HUES64 (cell line): Measurements from ENCODE around the gene FAM98C.
A peak's percentile ranks its signal among the peaks of the same experiment; 100 is the strongest.

Source experiments
- H3K27ac ChIP-seq: 2 replicates; pipeline ENCODE4 v1.7.0; 2013; ENCODE audit warnings: low read depth, low read length, inconsistent platforms
- H3K27me3 ChIP-seq: 2 replicates; pipeline ENCODE4 v1.6.1; 2013; ENCODE audit warnings: mild to moderate bottlenecking, low read length; ENCODE audit not compliant: insufficient read depth
- H3K36me3 ChIP-seq: 2 replicates; pipeline ENCODE4 v1.6.1; 2013; ENCODE audit warnings: mild to moderate bottlenecking, low read length; ENCODE audit not compliant: insufficient read depth
- H3K4me1 ChIP-seq: 2 replicates; pipeline ENCODE4 v1.6.1; 2013; ENCODE audit warnings: mild to moderate bottlenecking, low read length, moderate library complexity; ENCODE audit not compliant: insufficient read depth
- H3K4me3 ChIP-seq: 2 replicates; pipeline ENCODE4 v1.5.1; 2013; ENCODE audit warnings: mild to moderate bottlenecking, low read length, moderate library complexity
- H3K9ac ChIP-seq: 2 replicates; pipeline ENCODE4 v1.6.1; 2013; ENCODE audit warnings: mild to moderate bottlenecking, low read depth, low read length
- H3K9me3 ChIP-seq: 2 replicates; pipeline ENCODE4 v1.6.1; 2013; ENCODE audit warnings: low read depth, low read length; ENCODE audit not compliant: insufficient read depth
- WGBS: fragments of 150-250, 120-280 bp; methylation state at CpG from one replicate; pipeline ENCODE4 v1.1.7; 2013; ENCODE audit warnings: missing lambda C conversion rate; 5-methylcytosine and 5-hydroxymethylcytosine counted together

The FAM98C gene

DNA sequence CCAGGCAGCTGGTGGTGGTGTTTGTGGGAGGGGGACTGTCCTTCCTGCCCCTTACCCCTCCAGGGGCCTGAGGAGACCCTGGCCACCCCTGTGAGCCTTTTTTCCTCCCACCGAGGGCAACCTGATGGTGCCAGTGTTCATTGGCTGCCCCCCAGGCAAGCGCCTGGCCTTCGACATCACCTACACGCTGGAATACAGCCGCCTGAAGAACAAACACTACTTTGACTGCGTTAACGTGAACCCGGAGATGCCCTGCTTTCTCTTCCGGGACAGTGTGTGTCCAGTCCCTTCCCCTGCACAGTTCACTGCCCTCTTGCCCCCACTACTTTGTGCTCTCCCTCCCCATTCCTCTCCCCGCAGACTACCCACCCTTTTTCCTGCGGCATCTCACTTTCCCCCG, 35.9 kb upstream of the FAM98C start:
- peaks cover 5% of the 10 kb centered on the region for H3K9me3 ChIP-seq
- no peaks in the 10 kb centered on the region for H3K4me1 ChIP-seq
- WGBS = 91% methylated on average over 12 of the region's 12 CpGs
- H3K36me3 ChIP-seq = no peaks in the 10 kb centered on the region
- peaks cover 4% of the 10 kb centered on the region; the same call in 1 of the 2 replicates for H3K27me3 ChIP-seq
- H3K4me3 ChIP-seq = no peak overlapping the region
- H3K27ac ChIP-seq = no peak overlapping the region
- no peak overlapping the region for H3K9ac ChIP-seq

DNA sequence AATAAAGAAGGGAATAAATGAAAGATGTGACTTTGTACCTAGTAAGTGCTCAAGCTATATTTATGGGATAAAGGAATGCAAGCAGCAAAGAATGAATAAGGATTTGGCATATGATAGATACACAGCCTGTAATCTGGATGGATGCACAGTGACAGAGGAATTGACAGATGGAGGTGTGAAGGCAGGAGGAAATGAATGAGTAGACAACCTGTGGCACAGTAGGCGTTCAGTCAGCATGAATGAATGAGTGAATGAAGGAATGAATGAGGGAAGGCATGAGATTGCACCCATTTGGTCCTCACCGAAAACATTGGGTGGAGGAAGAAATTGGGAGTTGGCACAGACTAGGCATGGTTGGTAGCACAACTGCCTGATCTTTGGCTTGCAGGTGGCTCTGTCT, 33.3 kb upstream of the FAM98C start:
- Histone ChIP-seq H3K9me3 (peaks cover 4% of the 10 kb centered on the region), H3K27ac (no peak overlapping the region), H3K4me1 (no peaks in the 10 kb centered on the region), H3K27me3 (peaks cover 4% of the 10 kb centered on the region; the same call in 1 of the 2 replicates), H3K9ac (no peak overlapping the region), H3K4me3 (no peak overlapping the region), H3K36me3 (no peaks in the 10 kb centered on the region)
- 91% methylated on average over 2 of the region's 2 CpGs for WGBS

DNA sequence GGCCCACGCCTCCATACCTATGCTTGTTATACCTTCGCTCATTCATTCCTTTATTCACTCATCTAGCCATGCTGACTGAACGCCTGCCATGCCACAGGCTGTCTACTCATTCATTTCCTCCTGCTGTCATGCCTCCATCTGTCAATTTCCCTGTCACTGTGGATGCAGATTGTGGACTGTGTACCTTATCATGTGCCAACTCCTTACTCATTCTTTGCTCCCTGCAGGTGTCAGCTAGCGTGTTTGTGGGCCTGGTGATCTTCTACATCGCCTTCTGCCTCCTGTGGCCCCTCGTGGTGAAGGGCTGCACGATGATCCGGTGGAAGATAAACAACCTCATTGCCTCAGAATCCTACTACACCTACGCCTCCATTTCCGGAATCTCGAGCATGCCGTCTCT, 32.6 kb upstream of the FAM98C start:
- H3K9me3 ChIP-seq = no peaks in the 10 kb centered on the region
- H3K9ac ChIP-seq = no peak overlapping the region
- H3K4me1 ChIP-seq = peaks cover under 1% of the 10 kb centered on the region; the same call in 1 of the 2 replicates
- H3K4me3 ChIP-seq = no peak overlapping the region
- peaks cover 4% of the 10 kb centered on the region; the same call in 1 of the 2 replicates for H3K27me3 ChIP-seq
- WGBS = 82% methylated on average over 12 of the region's 12 CpGs
- no peak overlapping the region for H3K27ac ChIP-seq
- H3K36me3 ChIP-seq = no peaks in the 10 kb centered on the region

DNA sequence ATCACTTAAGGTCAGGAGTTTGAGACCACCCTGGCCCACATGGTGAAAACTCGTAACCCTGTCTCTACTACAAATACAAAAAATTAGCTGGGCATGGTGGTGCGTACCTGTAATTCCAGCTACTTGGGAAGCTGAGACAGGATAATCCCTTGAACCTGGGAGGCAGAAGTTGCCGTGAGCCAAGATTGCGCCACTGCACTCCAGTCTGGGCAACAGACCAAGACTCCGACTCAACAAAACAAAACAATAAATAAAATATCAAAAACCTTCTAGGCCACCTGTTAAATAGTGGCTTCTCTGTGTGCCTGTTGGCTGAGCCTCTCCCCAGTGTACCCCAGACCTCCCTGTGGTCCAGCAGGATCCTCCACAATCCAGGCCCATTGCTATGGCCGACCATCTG, 31.8 kb upstream of the FAM98C start:
- Histone ChIP-seq H3K27ac (no peak overlapping the region), H3K9ac (no peak overlapping the region), H3K9me3 (no peaks in the 10 kb centered on the region), H3K36me3 (no peaks in the 10 kb centered on the region), H3K4me1 (peaks cover 7% of the 10 kb centered on the region; the same call in 1 of the 2 replicates), H3K4me3 (no peak overlapping the region), H3K27me3 (peaks cover 4% of the 10 kb centered on the region; the same call in 1 of the 2 replicates)
- WGBS = 93% methylated on average over 6 of the region's 6 CpGs

DNA sequence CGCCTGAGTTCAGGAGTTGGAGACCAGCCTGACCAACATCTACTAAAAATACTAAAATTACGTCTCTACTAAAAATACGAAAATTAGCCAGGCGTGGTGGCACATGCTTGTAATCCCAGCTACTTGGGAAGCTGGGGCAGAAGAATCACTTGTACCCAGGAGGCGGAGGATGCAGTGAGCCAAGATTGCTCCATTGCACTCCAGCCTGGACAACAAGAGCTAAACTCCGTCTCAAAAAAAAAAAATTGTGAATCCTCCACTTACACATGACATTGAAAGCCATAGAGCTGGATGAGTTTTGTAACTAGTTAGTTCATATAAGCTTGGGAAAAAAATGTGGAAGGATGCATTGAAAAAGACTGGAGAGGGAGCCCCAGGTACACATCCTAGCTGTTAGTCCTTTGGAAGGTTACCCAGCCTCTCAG, 29.0 kb upstream of the FAM98C start:
- H3K4me3 ChIP-seq = peak overlapping the region; percentile 92
- peaks cover 7% of the 10 kb centered on the region; the same call in 1 of the 2 replicates for H3K4me1 ChIP-seq
- WGBS = 87% methylated on average over 5 of the region's 6 CpGs
- no peak overlapping the region; the same call in 1 of the 2 replicates for H3K27ac ChIP-seq
- H3K9me3 ChIP-seq = no peaks in the 10 kb centered on the region
- peaks cover 16% of the 10 kb centered on the region for H3K36me3 ChIP-seq
- peaks cover 4% of the 10 kb centered on the region; the same call in 1 of the 2 replicates for H3K27me3 ChIP-seq
- H3K9ac ChIP-seq = peak overlapping the region; percentile 12; the same call in 1 of the 2 replicates

DNA sequence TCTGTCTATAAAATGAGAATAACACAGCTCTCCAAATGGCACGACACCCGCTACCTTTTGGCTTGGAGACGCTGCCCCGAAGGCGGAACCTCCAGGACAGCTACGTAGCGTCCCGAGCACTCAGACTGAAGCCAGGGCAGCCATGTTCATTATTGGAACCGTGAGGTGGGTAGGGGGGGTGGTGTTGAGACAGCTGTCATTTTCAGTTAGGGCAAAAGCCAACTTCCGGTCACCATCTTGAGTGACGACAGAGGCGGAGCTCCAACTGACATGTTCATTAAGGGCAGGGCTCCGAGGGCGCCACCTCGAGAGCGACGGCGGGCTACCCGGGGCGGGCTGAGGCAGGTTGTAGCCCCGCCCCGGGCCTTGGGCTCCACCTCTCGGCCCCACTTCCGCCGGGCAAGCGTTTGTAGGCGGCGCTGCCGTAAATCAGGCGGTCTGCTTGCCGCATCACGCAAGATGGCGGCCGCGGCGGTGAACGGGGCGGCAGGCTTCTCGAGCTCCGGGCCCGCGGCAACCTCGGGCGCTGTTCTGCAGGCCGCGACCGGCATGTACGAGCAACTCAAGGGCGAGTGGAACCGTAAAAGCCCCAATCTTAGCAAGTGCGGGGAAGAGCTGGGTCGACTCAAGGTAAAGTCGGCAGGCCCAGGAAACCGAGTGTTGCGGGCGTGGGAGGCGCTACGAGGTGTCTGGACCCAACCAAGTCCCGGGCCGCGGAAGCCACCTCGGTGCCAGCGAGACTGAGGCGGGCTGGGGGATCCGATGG, 28.4 kb upstream of the FAM98C start, which contains the start of gene PSMD8:
Gene PSMD8 (plus strand): TSS at position 240 of the 766 bp plus-strand sequence. CDS start 31 bp downstream, at position 271.
- peak within 1 kb of the TSS; percentile 92 for H3K9ac ChIP-seq
- peak within 1 kb of the TSS; percentile 92 for H3K4me3 ChIP-seq
- peaks cover 22% of the 10 kb centered on the region for H3K36me3 ChIP-seq
- under 1% methylated on average over 65 of the region's 65 CpGs for WGBS
- peaks cover 7% of the 10 kb centered on the region; the same call in 1 of the 2 replicates for H3K4me1 ChIP-seq
- peaks cover 4% of the 10 kb centered on the region; the same call in 1 of the 2 replicates for H3K27me3 ChIP-seq
- H3K9me3 ChIP-seq = no peaks in the 10 kb centered on the region
- peak within 1 kb of the TSS; percentile 82 for H3K27ac ChIP-seq

DNA sequence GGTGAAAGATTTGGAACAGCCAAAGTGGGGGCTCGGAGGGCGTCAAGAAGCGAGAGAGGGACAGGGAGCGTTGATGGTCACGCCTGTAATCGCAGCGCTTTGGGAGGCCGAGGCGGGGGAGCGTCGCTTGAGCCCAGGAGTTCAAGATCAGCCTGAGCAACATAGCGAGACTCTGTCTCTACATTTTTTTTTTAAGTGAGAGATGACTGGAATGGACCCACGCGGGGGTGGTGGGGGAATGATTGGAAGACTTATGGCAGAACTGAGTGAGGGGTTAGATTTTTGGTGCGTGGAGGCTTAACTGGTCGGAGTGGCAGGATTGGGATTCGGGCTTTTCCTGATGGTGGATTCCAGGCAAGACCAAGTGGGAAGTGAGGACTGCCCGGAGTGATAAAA, 27.8 kb upstream of the FAM98C start:
- H3K27me3 ChIP-seq = peaks cover 4% of the 10 kb centered on the region; the same call in 1 of the 2 replicates
- 2% methylated on average over 18 of the region's 18 CpGs for WGBS
- peaks cover 7% of the 10 kb centered on the region; the same call in 1 of the 2 replicates for H3K4me1 ChIP-seq
- H3K9me3 ChIP-seq = no peaks in the 10 kb centered on the region
- peak overlapping the region; percentile 92 for H3K4me3 ChIP-seq
- H3K9ac ChIP-seq = peak overlapping the region; percentile 92
- H3K36me3 ChIP-seq = peaks cover 25% of the 10 kb centered on the region
- H3K27ac ChIP-seq = peak overlapping the region; percentile 82

DNA sequence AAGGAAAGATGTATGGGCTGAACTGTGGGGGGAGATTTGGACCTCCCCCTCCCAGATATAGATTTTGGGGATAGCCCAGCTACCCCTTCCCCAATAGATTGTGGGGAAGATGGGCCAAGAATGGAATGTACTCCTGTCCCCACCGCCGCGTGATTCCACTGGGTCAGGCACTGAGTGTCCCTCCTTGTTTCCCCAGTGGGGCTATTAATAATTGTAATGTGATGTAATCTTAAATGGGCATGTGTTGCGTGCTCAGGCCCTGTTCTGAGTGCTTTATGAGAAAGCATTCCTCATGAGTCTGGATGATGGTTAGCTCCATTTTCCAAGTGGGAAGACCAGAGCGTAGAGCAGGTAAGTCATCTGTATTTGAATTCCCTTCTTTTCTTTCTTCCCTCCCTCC, 27.1 kb upstream of the FAM98C start:
- Histone ChIP-seq H3K4me3 (peak overlapping the region; percentile 92), H3K27ac (no peak overlapping the region), H3K9ac (peak overlapping the region; percentile 92; the same call in 1 of the 2 replicates), H3K4me1 (peaks cover 7% of the 10 kb centered on the region; the same call in 1 of the 2 replicates), H3K27me3 (0 out of 2 replicates have a peak, but pooled peaks cover 4% of the 10 kb centered on the region), H3K36me3 (peaks cover 27% of the 10 kb centered on the region), H3K9me3 (no peaks in the 10 kb centered on the region)
- 87% methylated on average over 5 of the region's 5 CpGs for WGBS

DNA sequence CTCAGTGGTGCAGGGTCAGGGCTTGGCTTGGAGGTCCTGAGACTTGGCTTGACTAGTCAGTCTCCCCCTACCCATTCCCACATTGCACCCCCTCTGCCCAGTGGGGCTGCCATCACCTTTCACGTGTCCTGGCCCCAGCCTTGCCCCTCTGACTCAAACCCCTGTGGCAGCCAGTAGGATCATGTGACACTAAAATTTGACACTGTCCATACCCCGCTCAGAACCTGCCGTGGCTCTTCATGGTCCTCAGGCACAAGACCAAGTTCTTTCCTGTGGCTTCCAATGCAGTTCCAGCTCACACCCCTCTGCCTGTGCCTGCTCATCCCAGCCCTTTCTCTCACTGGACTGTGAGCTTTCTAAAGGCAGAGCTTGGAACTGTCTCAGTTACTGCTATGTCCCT, 26.3 kb upstream of the FAM98C start:
- H3K4me1 ChIP-seq = peaks cover 7% of the 10 kb centered on the region; the same call in 1 of the 2 replicates
- H3K4me3 ChIP-seq = no peak overlapping the region
- no peaks in the 10 kb centered on the region for H3K9me3 ChIP-seq
- 0 out of 2 replicates have a peak, but pooled peaks cover 4% of the 10 kb centered on the region for H3K27me3 ChIP-seq
- H3K9ac ChIP-seq = no peak overlapping the region
- H3K36me3 ChIP-seq = peaks cover 36% of the 10 kb centered on the region
- H3K27ac ChIP-seq = no peak overlapping the region
- 96% methylated on average over 3 of the region's 3 CpGs for WGBS

DNA sequence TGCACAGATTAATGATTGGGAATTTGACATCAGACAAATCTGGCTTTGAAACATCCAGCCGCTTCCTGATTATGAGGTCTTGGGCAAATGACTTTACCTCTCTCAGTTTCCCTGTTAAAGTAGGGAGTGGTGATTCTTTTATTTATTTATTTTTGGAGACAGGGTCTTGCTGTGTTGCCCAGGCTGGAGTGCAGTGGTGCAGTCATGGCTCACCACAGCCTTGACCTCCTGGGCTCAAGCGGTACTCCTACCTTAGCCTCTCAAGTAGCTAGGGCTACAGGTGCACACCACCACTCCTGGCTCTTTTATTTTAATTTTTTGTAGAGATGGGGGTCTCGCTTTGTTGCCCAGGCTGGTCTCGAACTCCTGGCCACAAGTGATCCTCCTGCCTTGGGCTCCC, 25.8 kb upstream of the FAM98C start:
- WGBS = 96% methylated on average over 4 of the region's 4 CpGs
- Histone ChIP-seq H3K4me1 (peaks cover 7% of the 10 kb centered on the region; the same call in 1 of the 2 replicates), H3K4me3 (no peak overlapping the region), H3K9ac (no peak overlapping the region), H3K27me3 (0 out of 2 replicates have a peak, but pooled peaks cover under 1% of the 10 kb centered on the region), H3K27ac (no peak overlapping the region), H3K36me3 (peaks cover 40% of the 10 kb centered on the region), H3K9me3 (no peaks in the 10 kb centered on the region)

DNA sequence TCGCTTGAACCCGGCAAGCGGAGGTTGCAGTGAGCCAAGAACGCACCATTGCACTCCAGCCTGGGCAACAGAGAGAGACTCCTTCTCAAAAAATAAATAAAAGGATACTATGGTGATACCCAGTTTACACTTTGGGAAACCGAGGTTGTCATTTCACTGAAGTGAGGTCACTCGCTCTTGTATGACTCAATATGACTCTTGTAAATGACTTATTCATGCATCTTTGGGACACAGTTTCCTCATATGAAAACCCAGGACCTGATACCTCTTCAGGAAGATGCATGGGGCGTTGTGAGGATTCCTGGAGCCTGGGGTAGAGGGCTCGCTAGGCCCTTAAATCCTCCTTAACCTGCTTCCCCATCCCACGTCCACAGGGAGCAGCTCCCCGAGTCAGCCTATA, 24.0 kb upstream of the FAM98C start:
- 95% methylated on average over 10 of the region's 10 CpGs for WGBS
- Histone ChIP-seq H3K9me3 (no peaks in the 10 kb centered on the region), H3K27ac (no peak overlapping the region), H3K4me3 (no peak overlapping the region), H3K36me3 (peaks cover 57% of the 10 kb centered on the region), H3K4me1 (peaks cover 7% of the 10 kb centered on the region; the same call in 1 of the 2 replicates), H3K27me3 (no peaks in the 10 kb centered on the region), H3K9ac (no peak overlapping the region)
